ENCODE measurements around the gene PDE6A.

GRCh38 chr5:149838881-149839739, 105.5 kb downstream of the PDE6A start:
- TF ChIP-seq REST (IDR thresholded peaks at IDR 0.05) (no peak), MAX (IDR thresholded peaks at IDR 0.05) (no peak), CEBPB (IDR thresholded peaks at IDR 0.05) (no peak), KDM1A (IDR thresholded peaks at IDR 0.05; ENCODE audit: low read depth) (no peak), CTCF (IDR thresholded peaks at IDR 0.05) (no peak), HOXA7 (CRISPR knock-in tag; IDR thresholded peaks at IDR 0.05) (no peak), POLR2A (IDR thresholded peaks at IDR 0.05; ENCODE audit: low read length) (no peak), RCOR1 (IDR thresholded peaks at IDR 0.05; ENCODE audit: low read depth, low read length) (no peak), NR3C1 (IDR thresholded peaks at IDR 0.05) (no peak), TP53 (CRISPR knock-in tag; IDR thresholded peaks at IDR 0.05) (no peak), RARB (CRISPR knock-in tag; IDR thresholded peaks at IDR 0.05) (no peak)

All from A549 (cell line).